ENCODE measurements around the gene GSN. TPM values are rescaled to one million over a fixed set of nuclear protein-coding genes. Genes with fewer than 3 reads are reported as not detected.
A peak's percentile ranks its signal among the peaks of the same experiment; 100 is the strongest.

GSN gene
- total and polyA plus RNA-seq, 10 of the 15 experiments (the other 5 are each of a cell fraction or from before 2014, with no cell fraction given) = 0.66 to 9.2 (median 6.2) TPM

DNA sequence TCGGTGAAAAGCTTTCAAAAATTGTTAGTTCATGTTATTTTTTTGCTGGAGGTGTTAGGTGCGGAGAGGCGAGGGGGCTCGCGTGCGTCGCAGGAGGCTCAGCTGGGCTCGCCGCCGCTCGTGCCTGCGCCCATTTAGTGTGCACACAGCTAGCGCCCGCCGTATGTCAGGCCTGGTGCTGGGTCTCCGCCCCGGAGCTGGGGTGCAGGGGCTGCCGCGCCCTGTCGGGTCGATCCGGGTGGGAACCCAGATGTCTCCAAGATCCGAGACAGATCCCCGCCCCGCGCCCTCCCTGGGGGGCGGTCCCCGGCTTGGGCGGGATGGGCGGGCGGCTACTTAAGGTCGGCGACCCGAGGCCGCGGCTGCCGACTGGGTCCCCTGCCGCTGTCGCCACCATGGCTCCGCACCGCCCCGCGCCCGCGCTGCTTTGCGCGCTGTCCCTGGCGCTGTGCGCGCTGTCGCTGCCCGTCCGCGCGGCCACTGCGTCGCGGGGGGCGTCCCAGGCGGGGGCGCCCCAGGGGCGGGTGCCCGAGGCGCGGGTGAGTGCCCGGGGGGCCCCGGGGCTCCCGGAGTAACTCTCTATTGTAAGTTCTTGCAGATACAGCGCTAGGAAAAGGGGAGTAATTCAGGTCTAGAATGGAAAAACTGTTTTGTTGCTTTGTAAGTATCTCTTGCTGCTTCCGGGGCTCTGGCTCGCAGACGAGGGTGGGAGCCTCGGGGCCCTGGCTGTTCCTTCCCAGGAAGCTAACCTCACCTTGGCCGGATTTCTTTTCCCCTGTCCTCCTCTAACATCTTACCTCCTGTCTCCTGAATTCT, 31.7 kb downstream of the GSN start:
- Histone ChIP-seq H3K4me1 (ENCODE audit: control insufficient read depth, insufficient read depth, low read length) (peaks cover 4% of the 10 kb centered on the region; the same call in 1 of the 2 replicates), H3K36me3 (ENCODE audit: control insufficient read depth in 2 of 2, insufficient read depth in 2 of 2, low read length in 1 of 2) (no peaks in the 10 kb centered on the region; a peak in 1 of 4 replicates), H3K4me2 (ENCODE audit: control insufficient read depth, insufficient read depth) (peak overlapping the region; percentile 21), H3K9me3 (replicated peaks; ENCODE audit: control insufficient read depth, insufficient read depth, low read length) (no peaks in the 10 kb centered on the region), H3K27ac (ENCODE audit: control insufficient read depth, insufficient read depth) (no peak overlapping the region), H3K79me2 (ENCODE audit: control insufficient read depth, insufficient read depth, low read length) (no peaks in the 10 kb centered on the region), H3K27me3 (replicated peaks in 1 of 2; ENCODE audit: control insufficient read depth in 2 of 2, insufficient read depth in 2 of 2, low read length in 1 of 2) (no peaks in the 10 kb centered on the region), H3K4me3 (peak overlapping the region; percentile 36; the same call in 1 of the 2 replicates), H3K9ac (ENCODE audit: control insufficient read depth, insufficient read depth, low read length) (peak overlapping the region; percentile 14; the same call in 1 of the 2 replicates), H2AFZ (ENCODE audit: control insufficient read depth, low read depth, low read length) (no peak overlapping the region; the same call in 1 of the 2 replicates), H4K20me1 (ENCODE audit: control insufficient read depth, insufficient read depth) (no peaks in the 10 kb centered on the region)
- intact Hi-C loops (cut with micrococcal nuclease; ENCODE audit: unreplicated experiment) = no loop called here
- ChIA-PET SMC1A (ENCODE audit: uncharacterized antibody, unreplicated experiment) (no interaction called here), RAD21 (ENCODE audit: unreplicated experiment) (no interaction called here), POLR2A (no interaction called here), CTCF (no interaction called here)
- BruUV-seq (replicated peaks) = no TSS peak
- TF ChIP-seq JUNB (IDR thresholded peaks at IDR 0.05) = no peak
- TF ChIP-seq, protein P1, sequence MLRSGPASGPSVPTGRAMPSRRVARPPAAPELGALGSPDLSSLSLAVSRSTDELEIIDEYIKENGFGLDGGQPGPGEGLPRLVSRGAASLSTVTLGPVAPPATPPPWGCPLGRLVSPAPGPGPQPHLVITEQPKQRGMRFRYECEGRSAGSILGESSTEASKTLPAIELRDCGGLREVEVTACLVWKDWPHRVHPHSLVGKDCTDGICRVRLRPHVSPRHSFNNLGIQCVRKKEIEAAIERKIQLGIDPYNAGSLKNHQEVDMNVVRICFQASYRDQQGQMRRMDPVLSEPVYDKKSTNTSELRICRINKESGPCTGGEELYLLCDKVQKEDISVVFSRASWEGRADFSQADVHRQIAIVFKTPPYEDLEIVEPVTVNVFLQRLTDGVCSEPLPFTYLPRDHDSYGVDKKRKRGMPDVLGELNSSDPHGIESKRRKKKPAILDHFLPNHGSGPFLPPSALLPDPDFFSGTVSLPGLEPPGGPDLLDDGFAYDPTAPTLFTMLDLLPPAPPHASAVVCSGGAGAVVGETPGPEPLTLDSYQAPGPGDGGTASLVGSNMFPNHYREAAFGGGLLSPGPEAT (IDR thresholded peaks at IDR 0.05; ENCODE audit: low read depth) = no peak
- no peak for TF ChIP-seq RCOR1 (conservative IDR thresholded peaks at IDR 0.05; ENCODE audit: low read depth, low read length)
- TF ChIP-seq POLR2A (IDR thresholded peaks at IDR 0.05; ENCODE audit: low read depth, low read length) = peak; percentile 39; the same call in 1 of the 2 replicates
- no peak for TF ChIP-seq PML (IDR thresholded peaks at IDR 0.05; ENCODE audit: low read length)
- peak; percentile 75 for TF ChIP-seq HDAC6 (IDR thresholded peaks at IDR 0.05; ENCODE audit: unreplicated experiment)
- ATAC-seq (peak; percentile 63), DNase-seq (ENCODE audit: low read depth, low spot score) (no peak), FAIRE-seq (no peak)
- in situ Hi-C loops (cut with MboI) = no loop called here
- 2% methylated on average over 47 of the region's 74 CpGs for WGBS (ENCODE audit: insufficient coverage, insufficient replicate concordance, low lambda C conversion rate, missing lambda C conversion rate)
